GM23338 (cell line): ENCODE results near the gene OPTC. TPM values are rescaled to one million over a fixed set of nuclear protein-coding genes. Genes with fewer than 3 reads are reported as not detected.
A peak's percentile ranks its signal among the peaks of the same experiment; 100 is the strongest.

ENCODE experiments used
- ATAC-seq: fragments of 200-7000 bp; cut with Tn5 transposase; 3 replicates; pipeline ENCODE4 v1.9.1; 2020
- DNase-seq: peaks from one replicate; pipeline ENCODE4 v3.0.0-alpha.2; 2015; ENCODE audit warnings: low spot score
- H2AFZ ChIP-seq: fragments of 200-600 bp; sonication (generic); 2 replicates; pipeline ENCODE4 v1.8.0; 2016; ENCODE audit warnings: antibody characterized with exemption, mild to moderate bottlenecking, moderate library complexity
- H3F3A ChIP-seq: fragments of 200-600 bp; sonication (generic); replicated peaks from 2 replicates; pipeline ENCODE4 v1.8.0; 2017; ENCODE audit warnings: antibody characterized with exemption, mixed run types, low read depth
- H3K27ac ChIP-seq: fragments of 200-600 bp; sonication (generic); 2 replicates; pipeline ENCODE4 v1.6.1; 2016; ENCODE audit warnings: low read depth
- H3K27me3 ChIP-seq: fragments of 200-600 bp; sonication (generic); 2 replicates; pipeline ENCODE4 v1.8.0; 2016; ENCODE audit warnings: mild to moderate bottlenecking, mixed run types, moderate library complexity; ENCODE audit not compliant: insufficient read depth
- H3K36me3 ChIP-seq: fragments of 200-600 bp; sonication (generic); 2 replicates; pipeline ENCODE4 v1.8.0; 2016; ENCODE audit warnings: mild to moderate bottlenecking; ENCODE audit not compliant: insufficient read depth
- H3K4me1 ChIP-seq: fragments of 200-600 bp; sonication (generic); 2 replicates; pipeline ENCODE4 v1.8.0; 2016; ENCODE audit warnings: mild to moderate bottlenecking, moderate library complexity; ENCODE audit not compliant: insufficient read depth
- H3K4me2 ChIP-seq: fragments of 200-600 bp; sonication (generic); 2 replicates; pipeline ENCODE4 v1.7.1; 2017; ENCODE audit warnings: mixed run types
- H3K4me3 ChIP-seq: fragments of 200-600 bp; sonication (generic); 2 replicates; pipeline ENCODE4 v1.6.1; 2016; ENCODE audit warnings: mixed run types
- H3K79me2 ChIP-seq: fragments of 200-600 bp; sonication (generic); replicated peaks from 2 replicates; pipeline ENCODE4 v1.8.0; 2017; ENCODE audit warnings: mild to moderate bottlenecking; ENCODE audit not compliant: insufficient read depth
- H3K9me2 ChIP-seq: fragments of 200-600 bp; sonication (generic); 2 replicates; pipeline ENCODE4 v1.8.0; 2017; ENCODE audit not compliant: insufficient read depth
- H4K20me1 ChIP-seq: fragments of 200-600 bp; sonication (generic); replicated peaks from 2 replicates; pipeline ENCODE4 v1.8.0; 2017; ENCODE audit warnings: mild to moderate bottlenecking; ENCODE audit not compliant: insufficient read depth
- H3K27ac Mint-ChIP-seq: 2 replicates; pipeline ENCODE4 v1.8.0; 2020; ENCODE audit warnings: inconsistent platforms, mild to moderate bottlenecking, moderate library complexity, mixed read lengths
- H3K27me3 Mint-ChIP-seq: 3 replicates; pipeline ENCODE4 v1.8.0; 2022; ENCODE audit warnings: low read depth, mild to moderate bottlenecking, moderate library complexity, mixed read lengths, inconsistent platforms; ENCODE audit not compliant: insufficient read depth, poor library complexity
- H3K36me3 Mint-ChIP-seq: 3 replicates; pipeline ENCODE4 v1.8.0; 2021; ENCODE audit warnings: low read depth, mild to moderate bottlenecking, inconsistent platforms, moderate library complexity, mixed read lengths
- H3K4me1 Mint-ChIP-seq: 3 replicates; pipeline ENCODE4 v1.8.0; 2020; ENCODE audit warnings: mild to moderate bottlenecking, inconsistent platforms, mixed read lengths
- H3K4me3 Mint-ChIP-seq: 3 replicates; pipeline ENCODE4 v1.8.0; 2021; ENCODE audit warnings: moderate library complexity, mild to moderate bottlenecking, inconsistent platforms, mixed read lengths
- H3K9me3 Mint-ChIP-seq: 3 replicates; pipeline ENCODE4 v1.8.0; 2020; ENCODE audit warnings: moderate library complexity, mild to moderate bottlenecking, inconsistent platforms, mixed read lengths
- CREB1 ChIP-seq: fragments of 250-450 bp; sonication (Bioruptor Pico); IDR thresholded peaks from 2 replicates; pipeline ENCODE4 v1.5.0; 2020; ENCODE audit warnings: low read depth, mild to moderate bottlenecking, moderate library complexity
- EZH2 ChIP-seq: fragments of 200-600 bp; sonication (generic); IDR thresholded peaks from one replicate; pipeline ENCODE4 v1.8.0; 2017; ENCODE audit warnings: antibody characterized with exemption, mild to moderate bottlenecking, low read depth; ENCODE audit not compliant: unreplicated experiment
- EZH2phosphoT487 ChIP-seq: fragments of 200-600 bp; sonication (generic); IDR thresholded peaks from one replicate; pipeline ENCODE4 v1.8.1; 2018; ENCODE audit warnings: antibody characterized with exemption; ENCODE audit not compliant: unreplicated experiment
- JUNB ChIP-seq: IDR thresholded peaks from one replicate; pipeline ENCODE4 v1.6.1; 2016; ENCODE audit warnings: antibody characterized with exemption; ENCODE audit not compliant: unreplicated experiment
- NANOG ChIP-seq: IDR thresholded peaks from 2 replicates; pipeline ENCODE4 v1.6.1; 2016; ENCODE audit warnings: antibody characterized with exemption, borderline replicate concordance
- POLR2AphosphoS5 ChIP-seq: IDR thresholded peaks from 2 replicates; pipeline ENCODE4 v1.6.1; 2016; ENCODE audit warnings: antibody characterized with exemption, low read depth
- STAT1 ChIP-seq: IDR thresholded peaks from one replicate; pipeline ENCODE4 v1.6.1; 2016; ENCODE audit warnings: antibody characterized with exemption; ENCODE audit not compliant: unreplicated experiment
- ZNF114 ChIP-seq: fragments of 250-450 bp; sonication (Bioruptor Pico); IDR thresholded peaks from 2 replicates; pipeline ENCODE4 v1.5.0; 2020; ENCODE audit warnings: mild to moderate bottlenecking, moderate library complexity
- polyA plus RNA-seq: library from polyadenylated mRNA; unstranded; fragments of >200 nt; fragmentation: Nextera tagmentation; extraction: Ambion mirVana; gene quantifications from 2 replicates; pipeline ENCODE4 v1.2.1, GENCODE V29; 2016
- total RNA-seq: library from RNA; depleted of rRNA; stranded (reverse); fragments of >200 nt; shearing (Covaris generic); gene quantifications from 2 replicates; pipeline ENCODE4 v1.2.3, GENCODE V29; 2014
- TF ChIP-seq, protein P1 (sequence below): IDR thresholded peaks from 2 replicates; pipeline ENCODE4 v1.6.1; 2016; ENCODE audit warnings: antibody characterized with exemption
- TF ChIP-seq, protein P2 (sequence below): IDR thresholded peaks from one replicate; pipeline ENCODE4 v1.6.1; 2018; ENCODE audit warnings: antibody characterized with exemption; ENCODE audit not compliant: unreplicated experiment

Gene OPTC
- total and polyA plus RNA-seq, 2 experiments from 2014 or later, result 0.50 to 1.0 TPM

DNA sequence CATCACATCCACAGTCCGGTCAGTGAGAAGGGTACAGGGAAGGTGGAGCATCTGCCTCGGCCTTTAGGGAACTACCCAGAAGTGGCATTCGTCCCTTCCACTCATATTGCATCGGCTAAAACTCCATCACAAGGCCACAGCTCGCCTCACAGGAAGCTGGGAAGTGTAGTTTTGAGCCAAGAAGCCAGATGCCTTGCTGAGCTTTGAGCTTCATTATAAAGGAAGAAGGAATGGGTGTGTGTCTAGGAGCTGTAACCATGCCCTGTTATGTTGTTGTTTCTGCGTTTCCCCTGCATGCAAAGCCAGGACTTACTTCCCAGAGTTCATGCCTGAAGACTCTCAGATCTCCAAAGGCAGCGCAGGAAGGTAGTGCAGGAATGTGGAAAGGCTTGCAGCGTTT, 61.1 kb downstream of the OPTC start:
- peak overlapping the region; percentile 92 for H2AFZ ChIP-seq

DNA sequence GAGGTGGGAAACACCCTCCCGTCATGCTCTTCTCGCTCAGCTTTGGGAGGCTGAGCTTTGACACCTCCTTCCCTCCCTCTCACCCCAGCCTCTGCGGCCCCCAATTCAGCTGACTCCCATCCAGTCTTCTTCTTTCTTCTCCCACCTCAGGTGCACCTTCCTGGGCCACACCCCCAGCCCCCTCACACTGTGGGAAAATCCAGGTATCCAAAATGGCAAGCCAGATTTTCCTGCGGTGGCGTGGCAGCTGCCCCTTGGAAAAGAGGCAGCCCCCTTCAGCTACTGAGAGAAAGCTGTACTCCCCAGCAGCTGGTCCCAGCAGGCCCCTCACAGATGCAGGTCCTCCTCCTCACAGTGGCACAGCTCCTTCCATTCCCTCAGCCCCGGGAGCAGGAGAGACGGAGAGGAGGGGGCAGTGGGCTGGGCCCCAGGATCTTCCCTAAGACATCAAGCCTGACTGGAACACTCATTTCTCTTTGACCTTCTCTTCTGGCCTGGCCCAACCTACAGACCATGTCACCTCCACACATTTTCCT, 61.6 kb downstream of the OPTC start:
- DNase-seq (no peak), ATAC-seq (peak; percentile 54)
- H3K27ac Mint-ChIP-seq, result peak overlapping the region; percentile 79; the same call in 1 of the 2 replicates
- H3K79me2 ChIP-seq, result no peaks in the 10 kb centered on the region
- H3K27ac ChIP-seq, result 0 out of 2 replicates have a peak overlapping the region, but pooled peaks have one; percentile 48
- peaks cover 42% of the 10 kb centered on the region for H3K4me1 ChIP-seq
- peaks cover 5% of the 10 kb centered on the region for H3K27me3 Mint-ChIP-seq
- H3K36me3 ChIP-seq, result no peaks in the 10 kb centered on the region
- H3K4me1 Mint-ChIP-seq, result peaks cover 41% of the 10 kb centered on the region
- peak overlapping the region; percentile 52 for H3K4me3 Mint-ChIP-seq
- peak overlapping the region; percentile 75 for H3K4me2 ChIP-seq
- no peaks in the 10 kb centered on the region for H3K9me2 ChIP-seq
- TF ChIP-seq CREB1 (no peak), STAT1 (no peak), ZNF114 (CRISPR knock-in tag) (no peak), NANOG (no peak), EZH2phosphoT487 (no peak), EZH2 (no peak), POLR2AphosphoS5 (no peak), JUNB (no peak)
- TF ChIP-seq, protein P1, sequence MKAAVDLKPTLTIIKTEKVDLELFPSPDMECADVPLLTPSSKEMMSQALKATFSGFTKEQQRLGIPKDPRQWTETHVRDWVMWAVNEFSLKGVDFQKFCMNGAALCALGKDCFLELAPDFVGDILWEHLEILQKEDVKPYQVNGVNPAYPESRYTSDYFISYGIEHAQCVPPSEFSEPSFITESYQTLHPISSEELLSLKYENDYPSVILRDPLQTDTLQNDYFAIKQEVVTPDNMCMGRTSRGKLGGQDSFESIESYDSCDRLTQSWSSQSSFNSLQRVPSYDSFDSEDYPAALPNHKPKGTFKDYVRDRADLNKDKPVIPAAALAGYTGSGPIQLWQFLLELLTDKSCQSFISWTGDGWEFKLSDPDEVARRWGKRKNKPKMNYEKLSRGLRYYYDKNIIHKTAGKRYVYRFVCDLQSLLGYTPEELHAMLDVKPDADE, result no peak
- TF ChIP-seq, protein P2, sequence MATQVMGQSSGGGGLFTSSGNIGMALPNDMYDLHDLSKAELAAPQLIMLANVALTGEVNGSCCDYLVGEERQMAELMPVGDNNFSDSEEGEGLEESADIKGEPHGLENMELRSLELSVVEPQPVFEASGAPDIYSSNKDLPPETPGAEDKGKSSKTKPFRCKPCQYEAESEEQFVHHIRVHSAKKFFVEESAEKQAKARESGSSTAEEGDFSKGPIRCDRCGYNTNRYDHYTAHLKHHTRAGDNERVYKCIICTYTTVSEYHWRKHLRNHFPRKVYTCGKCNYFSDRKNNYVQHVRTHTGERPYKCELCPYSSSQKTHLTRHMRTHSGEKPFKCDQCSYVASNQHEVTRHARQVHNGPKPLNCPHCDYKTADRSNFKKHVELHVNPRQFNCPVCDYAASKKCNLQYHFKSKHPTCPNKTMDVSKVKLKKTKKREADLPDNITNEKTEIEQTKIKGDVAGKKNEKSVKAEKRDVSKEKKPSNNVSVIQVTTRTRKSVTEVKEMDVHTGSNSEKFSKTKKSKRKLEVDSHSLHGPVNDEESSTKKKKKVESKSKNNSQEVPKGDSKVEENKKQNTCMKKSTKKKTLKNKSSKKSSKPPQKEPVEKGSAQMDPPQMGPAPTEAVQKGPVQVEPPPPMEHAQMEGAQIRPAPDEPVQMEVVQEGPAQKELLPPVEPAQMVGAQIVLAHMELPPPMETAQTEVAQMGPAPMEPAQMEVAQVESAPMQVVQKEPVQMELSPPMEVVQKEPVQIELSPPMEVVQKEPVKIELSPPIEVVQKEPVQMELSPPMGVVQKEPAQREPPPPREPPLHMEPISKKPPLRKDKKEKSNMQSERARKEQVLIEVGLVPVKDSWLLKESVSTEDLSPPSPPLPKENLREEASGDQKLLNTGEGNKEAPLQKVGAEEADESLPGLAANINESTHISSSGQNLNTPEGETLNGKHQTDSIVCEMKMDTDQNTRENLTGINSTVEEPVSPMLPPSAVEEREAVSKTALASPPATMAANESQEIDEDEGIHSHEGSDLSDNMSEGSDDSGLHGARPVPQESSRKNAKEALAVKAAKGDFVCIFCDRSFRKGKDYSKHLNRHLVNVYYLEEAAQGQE, result no peak
- no peaks in the 10 kb centered on the region for H3K36me3 Mint-ChIP-seq
- no peaks in the 10 kb centered on the region for H3K9me3 Mint-ChIP-seq
- H3F3A ChIP-seq, result 0 out of 2 replicates have a peak, but pooled peaks cover 3% of the 10 kb centered on the region
- H3K27me3 ChIP-seq, result no peaks in the 10 kb centered on the region
- peak overlapping the region; percentile 9; the same call in 1 of the 2 replicates for H3K4me3 ChIP-seq
- peak overlapping the region; percentile 92 for H2AFZ ChIP-seq
- H4K20me1 ChIP-seq, result no peaks in the 10 kb centered on the region

More for the DNA sequence above, 61.1 kb downstream of the OPTC start:
- Histone ChIP-seq H3K27ac (no peak overlapping the region), H3K4me2 (peak overlapping the region; percentile 75), H3F3A (0 out of 2 replicates have a peak, but pooled peaks cover 3% of the 10 kb centered on the region), H4K20me1 (no peaks in the 10 kb centered on the region), H3K4me3 (no peak overlapping the region), H3K9me2 (no peaks in the 10 kb centered on the region), H3K27me3 (no peaks in the 10 kb centered on the region), H3K36me3 (no peaks in the 10 kb centered on the region), H3K79me2 (no peaks in the 10 kb centered on the region), H3K4me1 (peaks cover 45% of the 10 kb centered on the region)
- Mint-ChIP-seq H3K9me3 (no peaks in the 10 kb centered on the region), H3K27ac (no peak overlapping the region), H3K36me3 (no peaks in the 10 kb centered on the region), H3K27me3 (peaks cover 5% of the 10 kb centered on the region), H3K4me1 (peaks cover 41% of the 10 kb centered on the region), H3K4me3 (no peak overlapping the region)
- TF ChIP-seq POLR2AphosphoS5, result no peak
- TF ChIP-seq, protein P2, result no peak
- no peak for TF ChIP-seq EZH2phosphoT487
- no peak for TF ChIP-seq CREB1
- DNase-seq, result peak; percentile 40
- ATAC-seq, result peak; percentile 9
